ENCODE results near the gene GSN. TPM values are rescaled to one million over a fixed set of nuclear protein-coding genes. Genes with fewer than 3 reads are reported as not detected.
A peak's percentile ranks its signal among the peaks of the same experiment; 100 is the strongest.

Gene GSN
- total and polyA plus RNA-seq, 2 of the 13 experiments (the other 11 are each of a cell fraction or from before 2014, with no cell fraction given), result 294 to 307 TPM

- TF ChIP-seq SNAPC4 (CRISPR knock-in tag; IDR thresholded peaks at IDR 0.05) (peak; percentile 23; the same call in 1 of the 2 replicates), KMT2A (CRISPR knock-in tag; IDR thresholded peaks at IDR 0.05) (peak; percentile 81), RBFOX2 (IDR thresholded peaks at IDR 0.05; ENCODE audit: low read depth, low read length) (peak; percentile 85), MAZ (IDR thresholded peaks at IDR 0.05; ENCODE audit: borderline replicate concordance, low read depth, low read length) (no peak), MAZ (CRISPR knock-in tag; IDR thresholded peaks at IDR 0.05; ENCODE audit: low read depth) (peak; percentile 71), SMC3 (IDR thresholded peaks at IDR 0.05; ENCODE audit: low read length) (no peak), ZNF275 (CRISPR knock-in tag; IDR thresholded peaks at IDR 0.05; ENCODE audit: borderline replicate concordance) (peak; percentile 34; the same call in 1 of the 2 replicates), TAF1 (CRISPR knock-in tag; IDR thresholded peaks at IDR 0.05) (peak; percentile 82), ZNF737 (CRISPR knock-in tag; IDR thresholded peaks at IDR 0.05; ENCODE audit: borderline replicate concordance) (no peak), ZFP37 (CRISPR knock-in tag; IDR thresholded peaks at IDR 0.05; ENCODE audit: borderline replicate concordance) (no peak), USF2 (IDR thresholded peaks at IDR 0.05; ENCODE audit: low read depth, low read length) (no peak), USF2 (CRISPR knock-in tag; IDR thresholded peaks at IDR 0.05; ENCODE audit: borderline replicate concordance) (no peak)
- TF ChIP-seq, protein P1, sequence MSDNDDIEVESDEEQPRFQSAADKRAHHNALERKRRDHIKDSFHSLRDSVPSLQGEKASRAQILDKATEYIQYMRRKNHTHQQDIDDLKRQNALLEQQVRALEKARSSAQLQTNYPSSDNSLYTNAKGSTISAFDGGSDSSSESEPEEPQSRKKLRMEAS (IDR thresholded peaks at IDR 0.05), result peak; percentile 75
- TF ChIP-seq, protein P2, sequence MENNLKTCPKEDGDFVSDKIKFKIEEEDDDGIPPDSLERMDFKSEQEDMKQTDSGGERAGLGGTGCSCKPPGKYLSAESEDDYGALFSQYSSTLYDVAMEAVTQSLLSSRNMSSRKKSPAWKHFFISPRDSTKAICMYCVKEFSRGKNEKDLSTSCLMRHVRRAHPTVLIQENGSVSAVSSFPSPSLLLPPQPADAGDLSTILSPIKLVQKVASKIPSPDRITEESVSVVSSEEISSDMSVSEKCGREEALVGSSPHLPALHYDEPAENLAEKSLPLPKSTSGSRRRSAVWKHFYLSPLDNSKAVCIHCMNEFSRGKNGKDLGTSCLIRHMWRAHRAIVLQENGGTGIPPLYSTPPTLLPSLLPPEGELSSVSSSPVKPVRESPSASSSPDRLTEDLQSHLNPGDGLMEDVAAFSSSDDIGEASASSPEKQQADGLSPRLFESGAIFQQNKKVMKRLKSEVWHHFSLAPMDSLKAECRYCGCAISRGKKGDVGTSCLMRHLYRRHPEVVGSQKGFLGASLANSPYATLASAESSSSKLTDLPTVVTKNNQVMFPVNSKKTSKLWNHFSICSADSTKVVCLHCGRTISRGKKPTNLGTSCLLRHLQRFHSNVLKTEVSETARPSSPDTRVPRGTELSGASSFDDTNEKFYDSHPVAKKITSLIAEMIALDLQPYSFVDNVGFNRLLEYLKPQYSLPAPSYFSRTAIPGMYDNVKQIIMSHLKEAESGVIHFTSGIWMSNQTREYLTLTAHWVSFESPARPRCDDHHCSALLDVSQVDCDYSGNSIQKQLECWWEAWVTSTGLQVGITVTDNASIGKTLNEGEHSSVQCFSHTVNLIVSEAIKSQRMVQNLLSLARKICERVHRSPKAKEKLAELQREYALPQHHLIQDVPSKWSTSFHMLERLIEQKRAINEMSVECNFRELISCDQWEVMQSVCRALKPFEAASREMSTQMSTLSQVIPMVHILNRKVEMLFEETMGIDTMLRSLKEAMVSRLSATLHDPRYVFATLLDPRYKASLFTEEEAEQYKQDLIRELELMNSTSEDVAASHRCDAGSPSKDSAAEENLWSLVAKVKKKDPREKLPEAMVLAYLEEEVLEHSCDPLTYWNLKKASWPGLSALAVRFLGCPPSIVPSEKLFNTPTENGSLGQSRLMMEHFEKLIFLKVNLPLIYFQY (CRISPR knock-in tag; IDR thresholded peaks at IDR 0.05; ENCODE audit: borderline replicate concordance), result no peak
- TF ChIP-seq, protein P3, sequence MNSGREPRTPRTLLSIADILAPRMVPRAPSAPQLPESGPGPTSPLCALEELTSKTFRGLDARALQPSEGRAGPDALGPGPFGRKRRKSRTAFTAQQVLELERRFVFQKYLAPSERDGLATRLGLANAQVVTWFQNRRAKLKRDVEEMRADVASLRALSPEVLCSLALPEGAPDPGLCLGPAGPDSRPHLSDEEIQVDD (CRISPR knock-in tag; IDR thresholded peaks at IDR 0.05; ENCODE audit: borderline replicate concordance), result peak; percentile 65; the same call in 1 of the 2 replicates
Measured at GRCh38 chr9:121369595-121370265, 101.8 kb downstream of the GSN start, which contains the start of gene STOM (continued).

All from HepG2 (cell line).